GM23338 (cell line): ENCODE results near the gene ZNF212. TPM values are rescaled to one million over a fixed set of nuclear protein-coding genes. Genes with fewer than 3 reads are reported as not detected.
"Not testable (repeated sequence)": the region's sequence is repeated elsewhere in the genome, so short reads cannot be mapped to it uniquely, and the experiment has no call there.

ENCODE experiments used
- ATAC-seq: fragments of 200-7000 bp; cut with Tn5 transposase; 3 replicates; pipeline ENCODE4 v1.9.1; 2020
- DNase-seq: peaks from one replicate; pipeline ENCODE4 v3.0.0-alpha.2; 2015; ENCODE audit warnings: low spot score
- H2AFZ ChIP-seq: fragments of 200-600 bp; sonication (generic); 2 replicates; pipeline ENCODE4 v1.8.0; 2016; ENCODE audit warnings: antibody characterized with exemption, mild to moderate bottlenecking, moderate library complexity
- H3F3A ChIP-seq: fragments of 200-600 bp; sonication (generic); replicated peaks from 2 replicates; pipeline ENCODE4 v1.8.0; 2017; ENCODE audit warnings: antibody characterized with exemption, mixed run types, low read depth
- H3K27ac ChIP-seq: fragments of 200-600 bp; sonication (generic); 2 replicates; pipeline ENCODE4 v1.6.1; 2016; ENCODE audit warnings: low read depth
- H3K27me3 ChIP-seq: fragments of 200-600 bp; sonication (generic); 2 replicates; pipeline ENCODE4 v1.8.0; 2016; ENCODE audit warnings: mild to moderate bottlenecking, mixed run types, moderate library complexity; ENCODE audit not compliant: insufficient read depth
- H3K36me3 ChIP-seq: fragments of 200-600 bp; sonication (generic); 2 replicates; pipeline ENCODE4 v1.8.0; 2016; ENCODE audit warnings: mild to moderate bottlenecking; ENCODE audit not compliant: insufficient read depth
- H3K4me1 ChIP-seq: fragments of 200-600 bp; sonication (generic); 2 replicates; pipeline ENCODE4 v1.8.0; 2016; ENCODE audit warnings: mild to moderate bottlenecking, moderate library complexity; ENCODE audit not compliant: insufficient read depth
- H3K4me2 ChIP-seq: fragments of 200-600 bp; sonication (generic); 2 replicates; pipeline ENCODE4 v1.7.1; 2017; ENCODE audit warnings: mixed run types
- H3K4me3 ChIP-seq: fragments of 200-600 bp; sonication (generic); 2 replicates; pipeline ENCODE4 v1.6.1; 2016; ENCODE audit warnings: mixed run types
- H3K79me2 ChIP-seq: fragments of 200-600 bp; sonication (generic); replicated peaks from 2 replicates; pipeline ENCODE4 v1.8.0; 2017; ENCODE audit warnings: mild to moderate bottlenecking; ENCODE audit not compliant: insufficient read depth
- H3K9me2 ChIP-seq: fragments of 200-600 bp; sonication (generic); 2 replicates; pipeline ENCODE4 v1.8.0; 2017; ENCODE audit not compliant: insufficient read depth
- H4K20me1 ChIP-seq: fragments of 200-600 bp; sonication (generic); replicated peaks from 2 replicates; pipeline ENCODE4 v1.8.0; 2017; ENCODE audit warnings: mild to moderate bottlenecking; ENCODE audit not compliant: insufficient read depth
- H3K27ac Mint-ChIP-seq: 2 replicates; pipeline ENCODE4 v1.8.0; 2020; ENCODE audit warnings: inconsistent platforms, mild to moderate bottlenecking, moderate library complexity, mixed read lengths
- H3K27me3 Mint-ChIP-seq: 3 replicates; pipeline ENCODE4 v1.8.0; 2022; ENCODE audit warnings: low read depth, mild to moderate bottlenecking, moderate library complexity, mixed read lengths, inconsistent platforms; ENCODE audit not compliant: insufficient read depth, poor library complexity
- H3K36me3 Mint-ChIP-seq: 3 replicates; pipeline ENCODE4 v1.8.0; 2021; ENCODE audit warnings: low read depth, mild to moderate bottlenecking, inconsistent platforms, moderate library complexity, mixed read lengths
- H3K4me1 Mint-ChIP-seq: 3 replicates; pipeline ENCODE4 v1.8.0; 2020; ENCODE audit warnings: mild to moderate bottlenecking, inconsistent platforms, mixed read lengths
- H3K4me3 Mint-ChIP-seq: 3 replicates; pipeline ENCODE4 v1.8.0; 2021; ENCODE audit warnings: moderate library complexity, mild to moderate bottlenecking, inconsistent platforms, mixed read lengths
- H3K9me3 Mint-ChIP-seq: 3 replicates; pipeline ENCODE4 v1.8.0; 2020; ENCODE audit warnings: moderate library complexity, mild to moderate bottlenecking, inconsistent platforms, mixed read lengths
- CREB1 ChIP-seq: fragments of 250-450 bp; sonication (Bioruptor Pico); IDR thresholded peaks from 2 replicates; pipeline ENCODE4 v1.5.0; 2020; ENCODE audit warnings: low read depth, mild to moderate bottlenecking, moderate library complexity
- CTCF ChIP-seq, 2 experiments: fragments of 200-600 bp in 1 of 2; sonication (generic) in 1 of 2; conservative IDR thresholded peaks; 2 replicates each; pipeline versions ENCODE4 v1.5.1 to v1.6.1; 2016 to 2017; ENCODE audit warnings: antibody characterized with exemption in 2 of 2, low read depth in 2 of 2, mild to moderate bottlenecking in 2 of 2, moderate library complexity in 1 of 2
- EZH2 ChIP-seq: fragments of 200-600 bp; sonication (generic); IDR thresholded peaks from one replicate; pipeline ENCODE4 v1.8.0; 2017; ENCODE audit warnings: antibody characterized with exemption, mild to moderate bottlenecking, low read depth; ENCODE audit not compliant: unreplicated experiment
- NANOG ChIP-seq: IDR thresholded peaks from 2 replicates; pipeline ENCODE4 v1.6.1; 2016; ENCODE audit warnings: antibody characterized with exemption, borderline replicate concordance
- STAT1 ChIP-seq: IDR thresholded peaks from one replicate; pipeline ENCODE4 v1.6.1; 2016; ENCODE audit warnings: antibody characterized with exemption; ENCODE audit not compliant: unreplicated experiment
- ZNF331 ChIP-seq: fragments of 250-450 bp; sonication (Bioruptor Pico); IDR thresholded peaks from 2 replicates; pipeline ENCODE4 v1.5.0; 2020; ENCODE audit warnings: low read depth, mild to moderate bottlenecking, moderate library complexity
- polyA plus RNA-seq: library from polyadenylated mRNA; unstranded; fragments of >200 nt; fragmentation: Nextera tagmentation; extraction: Ambion mirVana; gene quantifications from 2 replicates; pipeline ENCODE4 v1.2.1, GENCODE V29; 2016
- total RNA-seq: library from RNA; depleted of rRNA; stranded (reverse); fragments of >200 nt; shearing (Covaris generic); gene quantifications from 2 replicates; pipeline ENCODE4 v1.2.3, GENCODE V29; 2014
- TF ChIP-seq, protein P1 (sequence below): fragments of 250-450 bp; sonication (Bioruptor Pico); IDR thresholded peaks from 2 replicates; pipeline ENCODE4 v1.5.0; 2020; ENCODE audit warnings: mild to moderate bottlenecking, moderate library complexity
- TF ChIP-seq, protein P2 (sequence below): IDR thresholded peaks from 2 replicates; pipeline ENCODE4 v1.6.1; 2016; ENCODE audit warnings: antibody characterized with exemption

The ZNF212 gene
- total and polyA plus RNA-seq, 2 experiments from 2014 or later = 10.8 to 18.9 TPM

- Mint-ChIP-seq H3K9me3 (no peaks in the 10 kb centered on the region), H3K4me3 (no peak overlapping the region), H3K4me1 (peaks cover 3% of the 10 kb centered on the region; the same call in 1 of the 3 replicates), H3K36me3 (no peaks in the 10 kb centered on the region), H3K27me3 (peaks cover 6% of the 10 kb centered on the region), H3K27ac (no peak overlapping the region)
- no peaks in the 10 kb centered on the region for H3K79me2 ChIP-seq
- no peaks in the 10 kb centered on the region for H4K20me1 ChIP-seq
- no peak overlapping the region for H3K4me2 ChIP-seq
- ATAC-seq (no peak), DNase-seq (no peak)
- H2AFZ ChIP-seq = no peak overlapping the region
- H3K27ac ChIP-seq = no peak overlapping the region
- no peaks in the 10 kb centered on the region for H3K36me3 ChIP-seq
- H3K9me2 ChIP-seq = no peaks in the 10 kb centered on the region
- TF ChIP-seq CTCF (conservative IDR thresholded peaks at IDR 0.05; ENCODE audit: low read depth in 2 of 2) (no peak), ZNF331 (CRISPR knock-in tag) (no peak), STAT1 (no peak), CREB1 (no peak), EZH2 (no peak), NANOG (no peak)
- TF ChIP-seq, protein P1, sequence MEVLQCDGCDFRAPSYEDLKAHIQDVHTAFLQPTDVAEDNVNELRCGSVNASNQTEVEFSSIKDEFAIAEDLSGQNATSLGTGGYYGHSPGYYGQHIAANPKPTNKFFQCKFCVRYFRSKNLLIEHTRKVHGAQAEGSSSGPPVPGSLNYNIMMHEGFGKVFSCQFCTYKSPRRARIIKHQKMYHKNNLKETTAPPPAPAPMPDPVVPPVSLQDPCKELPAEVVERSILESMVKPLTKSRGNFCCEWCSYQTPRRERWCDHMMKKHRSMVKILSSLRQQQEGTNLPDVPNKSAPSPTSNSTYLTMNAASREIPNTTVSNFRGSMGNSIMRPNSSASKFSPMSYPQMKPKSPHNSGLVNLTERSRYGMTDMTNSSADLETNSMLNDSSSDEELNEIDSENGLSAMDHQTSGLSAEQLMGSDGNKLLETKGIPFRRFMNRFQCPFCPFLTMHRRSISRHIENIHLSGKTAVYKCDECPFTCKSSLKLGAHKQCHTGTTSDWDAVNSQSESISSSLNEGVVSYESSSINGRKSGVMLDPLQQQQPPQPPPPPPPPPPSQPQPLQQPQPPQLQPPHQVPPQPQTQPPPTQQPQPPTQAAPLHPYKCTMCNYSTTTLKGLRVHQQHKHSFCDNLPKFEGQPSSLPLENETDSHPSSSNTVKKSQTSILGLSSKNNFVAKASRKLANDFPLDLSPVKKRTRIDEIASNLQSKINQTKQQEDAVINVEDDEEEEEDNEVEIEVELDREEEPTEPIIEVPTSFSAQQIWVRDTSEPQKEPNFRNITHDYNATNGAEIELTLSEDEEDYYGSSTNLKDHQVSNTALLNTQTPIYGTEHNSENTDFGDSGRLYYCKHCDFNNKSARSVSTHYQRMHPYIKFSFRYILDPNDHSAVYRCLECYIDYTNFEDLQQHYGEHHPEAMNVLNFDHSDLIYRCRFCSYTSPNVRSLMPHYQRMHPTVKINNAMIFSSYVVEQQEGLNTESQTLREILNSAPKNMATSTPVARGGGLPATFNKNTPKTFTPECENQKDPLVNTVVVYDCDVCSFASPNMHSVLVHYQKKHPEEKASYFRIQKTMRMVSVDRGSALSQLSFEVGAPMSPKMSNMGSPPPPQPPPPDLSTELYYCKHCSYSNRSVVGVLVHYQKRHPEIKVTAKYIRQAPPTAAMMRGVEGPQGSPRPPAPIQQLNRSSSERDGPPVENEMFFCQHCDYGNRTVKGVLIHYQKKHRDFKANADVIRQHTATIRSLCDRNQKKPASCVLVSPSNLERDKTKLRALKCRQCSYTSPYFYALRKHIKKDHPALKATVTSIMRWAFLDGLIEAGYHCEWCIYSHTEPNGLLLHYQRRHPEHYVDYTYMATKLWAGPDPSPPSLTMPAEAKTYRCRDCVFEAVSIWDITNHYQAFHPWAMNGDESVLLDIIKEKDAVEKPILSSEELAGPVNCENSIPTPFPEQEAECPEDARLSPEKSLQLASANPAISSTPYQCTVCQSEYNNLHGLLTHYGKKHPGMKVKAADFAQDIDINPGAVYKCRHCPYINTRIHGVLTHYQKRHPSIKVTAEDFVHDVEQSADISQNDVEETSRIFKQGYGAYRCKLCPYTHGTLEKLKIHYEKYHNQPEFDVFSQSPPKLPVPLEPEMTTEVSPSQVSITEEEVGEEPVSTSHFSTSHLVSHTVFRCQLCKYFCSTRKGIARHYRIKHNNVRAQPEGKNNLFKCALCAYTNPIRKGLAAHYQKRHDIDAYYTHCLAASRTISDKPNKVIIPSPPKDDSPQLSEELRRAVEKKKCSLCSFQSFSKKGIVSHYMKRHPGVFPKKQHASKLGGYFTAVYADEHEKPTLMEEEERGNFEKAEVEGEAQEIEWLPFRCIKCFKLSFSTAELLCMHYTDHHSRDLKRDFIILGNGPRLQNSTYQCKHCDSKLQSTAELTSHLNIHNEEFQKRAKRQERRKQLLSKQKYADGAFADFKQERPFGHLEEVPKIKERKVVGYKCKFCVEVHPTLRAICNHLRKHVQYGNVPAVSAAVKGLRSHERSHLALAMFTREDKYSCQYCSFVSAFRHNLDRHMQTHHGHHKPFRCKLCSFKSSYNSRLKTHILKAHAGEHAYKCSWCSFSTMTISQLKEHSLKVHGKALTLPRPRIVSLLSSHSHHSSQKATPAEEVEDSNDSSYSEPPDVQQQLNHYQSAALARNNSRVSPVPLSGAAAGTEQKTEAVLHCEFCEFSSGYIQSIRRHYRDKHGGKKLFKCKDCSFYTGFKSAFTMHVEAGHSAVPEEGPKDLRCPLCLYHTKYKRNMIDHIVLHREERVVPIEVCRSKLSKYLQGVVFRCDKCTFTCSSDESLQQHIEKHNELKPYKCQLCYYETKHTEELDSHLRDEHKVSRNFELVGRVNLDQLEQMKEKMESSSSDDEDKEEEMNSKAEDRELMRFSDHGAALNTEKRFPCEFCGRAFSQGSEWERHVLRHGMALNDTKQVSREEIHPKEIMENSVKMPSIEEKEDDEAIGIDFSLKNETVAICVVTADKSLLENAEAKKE (CRISPR knock-in tag) = no peak
- TF ChIP-seq, protein P2, sequence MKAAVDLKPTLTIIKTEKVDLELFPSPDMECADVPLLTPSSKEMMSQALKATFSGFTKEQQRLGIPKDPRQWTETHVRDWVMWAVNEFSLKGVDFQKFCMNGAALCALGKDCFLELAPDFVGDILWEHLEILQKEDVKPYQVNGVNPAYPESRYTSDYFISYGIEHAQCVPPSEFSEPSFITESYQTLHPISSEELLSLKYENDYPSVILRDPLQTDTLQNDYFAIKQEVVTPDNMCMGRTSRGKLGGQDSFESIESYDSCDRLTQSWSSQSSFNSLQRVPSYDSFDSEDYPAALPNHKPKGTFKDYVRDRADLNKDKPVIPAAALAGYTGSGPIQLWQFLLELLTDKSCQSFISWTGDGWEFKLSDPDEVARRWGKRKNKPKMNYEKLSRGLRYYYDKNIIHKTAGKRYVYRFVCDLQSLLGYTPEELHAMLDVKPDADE = no peak
- H3K27me3 ChIP-seq = peaks cover 4% of the 10 kb centered on the region; the same call in 1 of the 2 replicates
- H3K4me3 ChIP-seq = no peak overlapping the region
- no peaks in the 10 kb centered on the region for H3F3A ChIP-seq
- no peaks in the 10 kb centered on the region for H3K4me1 ChIP-seq
These were observed 7.1 kb upstream of the ZNF212 start for GRCh38 chr7:149232362-149232761.

- H3K27me3 ChIP-seq, H3K4me1 ChIP-seq, H3K27ac ChIP-seq, H3K36me3 Mint-ChIP-seq, DNase-seq, H3K27me3 Mint-ChIP-seq, H3K4me3 Mint-ChIP-seq, H3K79me2 ChIP-seq, H3K4me3 ChIP-seq, H3K9me2 ChIP-seq, H3K27ac Mint-ChIP-seq, H3F3A ChIP-seq, H3K4me1 Mint-ChIP-seq, H3K36me3 ChIP-seq, H3K9me3 Mint-ChIP-seq, H2AFZ ChIP-seq, ATAC-seq, H3K4me2 ChIP-seq, H4K20me1 ChIP-seq: not testable (repeated sequence)
These were observed 5.7 kb upstream of the ZNF212 start for GRCh38 chr7:149233655-149234204.
